Neural progenitor cell (in vitro differentiated cells): ENCODE measurements around the gene AATK. TPM values are rescaled to one million over a fixed set of nuclear protein-coding genes. Genes with fewer than 3 reads are reported as not detected.

Experiments used
- DNase-seq: peaks from one replicate; pipeline ENCODE4 v3.0.0-alpha.2; 2016; ENCODE audit warnings: low spot score
- H2AFZ ChIP-seq: fragments of 200-600 bp; sonication (generic); replicated peaks from 2 replicates; pipeline ENCODE4 v1.6.1; 2016; ENCODE audit warnings: antibody characterized with exemption
- H3F3A ChIP-seq: fragments of 200-600 bp; sonication (generic); 2 replicates; pipeline ENCODE4 v1.6.1; 2016; ENCODE audit warnings: antibody characterized with exemption, low read depth
- H3K27ac ChIP-seq: fragments of 200-600 bp; sonication (generic); 2 replicates; pipeline ENCODE4 v1.5.1; 2016; ENCODE audit warnings: mild to moderate bottlenecking
- H3K27me3 ChIP-seq: fragments of 200-600 bp; sonication (generic); 2 replicates; pipeline ENCODE4 v1.6.1; 2016; ENCODE audit warnings: mild to moderate bottlenecking, moderate library complexity
- H3K36me3 ChIP-seq: fragments of 200-600 bp; sonication (generic); 2 replicates; pipeline ENCODE4 v1.5.1; 2016
- H3K4me1 ChIP-seq: fragments of 200-600 bp; sonication (generic); 2 replicates; pipeline ENCODE4 v1.6.1; 2016; ENCODE audit warnings: mixed run types
- H3K4me2 ChIP-seq: fragments of 200-600 bp; sonication (generic); 2 replicates; pipeline ENCODE4 v1.6.1; 2016
- H3K4me3 ChIP-seq: fragments of 200-600 bp; sonication (generic); 2 replicates; pipeline ENCODE4 v1.5.1; 2016
- H3K79me2 ChIP-seq: fragments of 200-600 bp; sonication (generic); 2 replicates; pipeline ENCODE4 v1.6.1; 2016; ENCODE audit warnings: low read depth
- H3K9ac ChIP-seq: fragments of 200-600 bp; sonication (generic); 2 replicates; pipeline ENCODE4 v1.6.1; 2016
- H3K9me3 ChIP-seq: fragments of 200-600 bp; sonication (generic); 2 replicates; pipeline ENCODE4 v1.5.1; 2016; ENCODE audit warnings: low read depth
- H4K20me1 ChIP-seq: fragments of 200-600 bp; sonication (generic); 2 replicates; pipeline ENCODE4 v1.6.1; 2016; ENCODE audit warnings: low read depth
- H3K27ac Mint-ChIP-seq: 3 replicates; pipeline ENCODE4 v1.8.0; 2021; ENCODE audit warnings: mixed read lengths
- H3K27me3 Mint-ChIP-seq: 2 replicates; pipeline ENCODE4 v1.8.0; 2022; ENCODE audit warnings: low read depth, mild to moderate bottlenecking, inconsistent platforms, moderate library complexity, mixed read lengths; ENCODE audit not compliant: insufficient read depth
- H3K36me3 Mint-ChIP-seq: 3 replicates; pipeline ENCODE4 v1.8.0; 2021; ENCODE audit warnings: mixed read lengths
- H3K4me1 Mint-ChIP-seq: 3 replicates; pipeline ENCODE4 v1.8.0; 2021; ENCODE audit warnings: mixed read lengths
- H3K4me3 Mint-ChIP-seq: 3 replicates; pipeline ENCODE4 v1.8.0; 2021; ENCODE audit warnings: mild to moderate bottlenecking, moderate library complexity, mixed read lengths
- H3K9me3 Mint-ChIP-seq: 3 replicates; pipeline ENCODE4 v1.8.0; 2020; ENCODE audit warnings: mixed read lengths
- EZH2 ChIP-seq: fragments of 200-600 bp; sonication (generic); IDR thresholded peaks from 2 replicates; pipeline ENCODE4 v1.6.1; 2017; ENCODE audit warnings: antibody characterized with exemption, mild to moderate bottlenecking, moderate library complexity
- EZH2phosphoT487 ChIP-seq: fragments of 200-600 bp; sonication (generic); IDR thresholded peaks from 2 replicates; pipeline ENCODE4 v1.6.1; 2017; ENCODE audit warnings: antibody characterized with exemption
- total RNA-seq: library from RNA; depleted of rRNA; stranded (reverse); fragments of >200 nt; gene quantifications from 2 replicates; pipeline ENCODE4 v1.2.3, GENCODE V29; 2015; ENCODE audit warnings: low replicate concordance
- TF ChIP-seq, protein P1 (sequence below): fragments of 200-600 bp; sonication (generic); IDR thresholded peaks from 2 replicates; pipeline ENCODE4 v1.5.1; 2017; ENCODE audit warnings: antibody characterized with exemption, mild to moderate bottlenecking

The AATK gene
- total RNA-seq, 1 donor from 2014 or later: 0.32 TPM

DNA sequence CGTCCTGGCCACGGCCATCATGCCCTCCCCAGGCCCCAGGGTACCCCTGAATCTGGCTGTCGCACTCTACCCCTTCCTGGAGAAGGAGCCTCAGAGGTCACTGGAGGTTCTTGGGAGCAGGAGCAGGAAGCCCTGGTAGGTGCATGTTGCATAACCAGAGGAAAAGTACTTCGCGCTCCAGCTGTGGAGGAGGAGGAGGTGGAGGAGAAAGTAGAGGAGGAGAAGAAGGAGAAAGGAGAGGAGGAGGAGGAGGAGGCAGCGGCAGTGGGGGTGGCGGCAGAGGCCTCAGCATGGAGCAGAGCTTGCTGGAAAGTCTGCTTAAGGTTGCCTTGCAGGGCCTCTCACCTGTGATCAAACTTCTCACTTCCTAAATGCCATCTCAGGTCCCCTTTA lies 69.3 kb downstream of the AATK start:
- H3K4me1 ChIP-seq: peaks cover 42% of the 10 kb centered on the region
- Mint-ChIP-seq H3K4me3 (peak overlapping the region; percentile 78), H3K4me1 (peaks cover 55% of the 10 kb centered on the region), H3K36me3 (no peaks in the 10 kb centered on the region), H3K27me3 (peaks cover 5% of the 10 kb centered on the region), H3K27ac (peak overlapping the region; percentile 87), H3K9me3 (no peaks in the 10 kb centered on the region)
- H3K27me3 ChIP-seq: no peaks in the 10 kb centered on the region
- H3K9ac ChIP-seq: no peak overlapping the region
- H3K79me2 ChIP-seq: no peaks in the 10 kb centered on the region
- no peak overlapping the region for H3K4me3 ChIP-seq
- no peaks in the 10 kb centered on the region for H3K36me3 ChIP-seq
- H2AFZ ChIP-seq: no peak overlapping the region
- H4K20me1 ChIP-seq: peaks cover 6% of the 10 kb centered on the region
- peaks cover 21% of the 10 kb centered on the region for H3F3A ChIP-seq
- peak overlapping the region; percentile 61 for H3K4me2 ChIP-seq
- no peak overlapping the region for H3K27ac ChIP-seq
- no peaks in the 10 kb centered on the region for H3K9me3 ChIP-seq
- TF ChIP-seq EZH2phosphoT487 (no peak), EZH2 (no peak)
- TF ChIP-seq, protein P1, sequence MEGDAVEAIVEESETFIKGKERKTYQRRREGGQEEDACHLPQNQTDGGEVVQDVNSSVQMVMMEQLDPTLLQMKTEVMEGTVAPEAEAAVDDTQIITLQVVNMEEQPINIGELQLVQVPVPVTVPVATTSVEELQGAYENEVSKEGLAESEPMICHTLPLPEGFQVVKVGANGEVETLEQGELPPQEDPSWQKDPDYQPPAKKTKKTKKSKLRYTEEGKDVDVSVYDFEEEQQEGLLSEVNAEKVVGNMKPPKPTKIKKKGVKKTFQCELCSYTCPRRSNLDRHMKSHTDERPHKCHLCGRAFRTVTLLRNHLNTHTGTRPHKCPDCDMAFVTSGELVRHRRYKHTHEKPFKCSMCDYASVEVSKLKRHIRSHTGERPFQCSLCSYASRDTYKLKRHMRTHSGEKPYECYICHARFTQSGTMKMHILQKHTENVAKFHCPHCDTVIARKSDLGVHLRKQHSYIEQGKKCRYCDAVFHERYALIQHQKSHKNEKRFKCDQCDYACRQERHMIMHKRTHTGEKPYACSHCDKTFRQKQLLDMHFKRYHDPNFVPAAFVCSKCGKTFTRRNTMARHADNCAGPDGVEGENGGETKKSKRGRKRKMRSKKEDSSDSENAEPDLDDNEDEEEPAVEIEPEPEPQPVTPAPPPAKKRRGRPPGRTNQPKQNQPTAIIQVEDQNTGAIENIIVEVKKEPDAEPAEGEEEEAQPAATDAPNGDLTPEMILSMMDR: no peak
- DNase-seq: no peak

DNA sequence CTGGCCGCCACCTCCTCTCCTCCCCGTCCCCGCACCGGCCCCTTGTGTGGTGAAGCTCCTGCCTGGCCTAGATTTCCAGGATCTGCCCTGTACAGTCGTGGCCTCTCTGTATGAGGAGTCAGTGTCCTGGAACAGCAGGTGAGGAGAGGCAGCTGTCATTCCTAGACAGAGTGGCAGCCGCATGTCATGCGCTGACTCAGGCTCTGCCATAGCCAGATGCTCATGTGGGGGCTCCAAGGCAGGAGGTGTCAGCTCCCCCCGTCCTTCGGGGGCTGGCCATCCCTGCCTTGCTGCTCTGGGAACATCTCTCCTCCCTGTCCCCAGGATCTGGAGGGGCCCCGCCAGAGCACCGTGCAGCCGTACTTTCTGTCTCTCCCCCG lies 70.6 kb downstream of the AATK start:
- Mint-ChIP-seq H3K4me1 (peaks cover 59% of the 10 kb centered on the region), H3K4me3 (peak overlapping the region; percentile 76), H3K9me3 (no peaks in the 10 kb centered on the region), H3K36me3 (no peaks in the 10 kb centered on the region), H3K27ac (peak overlapping the region; percentile 100), H3K27me3 (peaks cover 6% of the 10 kb centered on the region)
- H3K27ac ChIP-seq: peak overlapping the region; percentile 2
- H3K4me2 ChIP-seq: peak overlapping the region; percentile 48
- DNase-seq: no peak
- no peaks in the 10 kb centered on the region for H3K79me2 ChIP-seq
- H3K4me1 ChIP-seq: peaks cover 47% of the 10 kb centered on the region
- H3K4me3 ChIP-seq: no peak overlapping the region
- TF ChIP-seq EZH2phosphoT487 (no peak), EZH2 (no peak)
- TF ChIP-seq, protein P1: no peak
- no peaks in the 10 kb centered on the region for H3K9me3 ChIP-seq
- H2AFZ ChIP-seq: no peak overlapping the region
- H3K36me3 ChIP-seq: no peaks in the 10 kb centered on the region
- H4K20me1 ChIP-seq: no peaks in the 10 kb centered on the region
- no peak overlapping the region for H3K9ac ChIP-seq
- no peaks in the 10 kb centered on the region for H3K27me3 ChIP-seq
- H3F3A ChIP-seq: peaks cover 21% of the 10 kb centered on the region

DNA sequence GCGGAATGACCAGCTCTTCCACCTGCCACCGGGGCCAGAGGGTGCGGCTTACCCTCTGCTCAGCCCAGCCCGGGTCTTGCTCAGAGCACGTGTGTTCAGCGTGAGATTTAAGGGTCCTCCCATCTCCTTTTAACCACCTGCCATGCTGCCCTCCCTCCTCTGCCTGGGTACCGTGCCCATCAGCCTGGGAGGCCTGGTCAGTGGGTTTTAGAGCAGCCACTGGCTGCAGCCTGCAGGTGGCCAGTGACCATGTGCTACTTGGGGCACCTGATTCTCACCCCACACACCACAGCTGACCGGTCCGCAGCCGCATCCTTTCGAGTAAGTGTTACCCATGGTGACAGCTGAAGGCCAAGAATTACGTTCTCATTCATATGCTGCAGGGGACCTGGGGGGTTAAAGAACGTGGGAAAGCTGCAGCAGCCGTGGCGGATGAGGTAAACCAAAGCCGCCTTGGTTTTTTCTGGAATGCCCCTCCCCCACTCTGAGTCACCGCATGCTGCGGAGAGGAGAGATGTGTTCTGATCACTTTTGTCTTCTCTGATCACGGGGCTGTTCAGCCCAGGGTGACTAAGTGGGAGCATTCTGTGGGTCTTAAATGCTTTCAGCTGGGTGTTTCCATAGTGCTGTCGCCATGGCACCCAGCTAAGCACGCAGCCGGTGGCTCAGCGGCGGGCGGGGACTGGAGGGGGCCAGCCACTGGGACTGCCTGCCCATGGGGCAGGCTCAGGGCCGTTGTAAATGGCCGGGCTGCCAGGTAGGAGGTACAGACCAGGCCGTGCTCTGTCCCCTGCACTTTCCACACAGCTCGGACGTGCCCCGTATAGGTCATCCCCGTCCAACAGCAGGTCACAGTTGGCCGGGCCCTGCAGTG lies 71.3 kb downstream of the AATK start:
- DNase-seq: peak; percentile 88
- Histone ChIP-seq H4K20me1 (no peaks in the 10 kb centered on the region), H3F3A (peaks cover 21% of the 10 kb centered on the region), H3K4me3 (no peak overlapping the region), H3K4me1 (peaks cover 47% of the 10 kb centered on the region), H2AFZ (no peak overlapping the region), H3K27me3 (no peaks in the 10 kb centered on the region), H3K9ac (no peak overlapping the region), H3K9me3 (no peaks in the 10 kb centered on the region), H3K4me2 (peak overlapping the region; percentile 48), H3K36me3 (no peaks in the 10 kb centered on the region), H3K27ac (peak overlapping the region; percentile 2), H3K79me2 (no peaks in the 10 kb centered on the region)
- Mint-ChIP-seq H3K4me3 (peak overlapping the region; percentile 76), H3K4me1 (peaks cover 62% of the 10 kb centered on the region), H3K9me3 (no peaks in the 10 kb centered on the region), H3K27ac (peak overlapping the region; percentile 100), H3K27me3 (peaks cover 9% of the 10 kb centered on the region), H3K36me3 (no peaks in the 10 kb centered on the region)
- TF ChIP-seq, protein P1: peak; percentile 7
- no peak for TF ChIP-seq EZH2
- no peak for TF ChIP-seq EZH2phosphoT487
